ENCODE measurements around the gene CHPF2.

CHPF2 gene

GRCh38 chr7:151232091-151232916, at the start of gene CHPF2:
TSS of gene CHPF2 (plus strand) at chr7:151232483. CDS start at chr7:151234012, 1,529 bp downstream.
- peak within 1 kb of the TSS; percentile 97 for H3K4me3 ChIP-seq (ENCODE audit: control insufficient read depth, low read depth, low read length)
- DNase-seq (ENCODE audit: low read depth), result no peak
- TF ChIP-seq CTCF (IDR thresholded peaks at IDR 0.05; ENCODE audit: control insufficient read depth, insufficient read depth, low read depth, low read length, missing control alignments), result no peak

- no peak for DNase-seq (ENCODE audit: low read depth)
- H3K4me3 ChIP-seq (ENCODE audit: control insufficient read depth, low read depth, low read length), result no peak overlapping the region
- no peak for TF ChIP-seq CTCF (IDR thresholded peaks at IDR 0.05; ENCODE audit: control insufficient read depth, insufficient read depth, low read depth, low read length, missing control alignments)
These were observed 46.3 kb upstream of the CHPF2 start for GRCh38 chr7:151185762-151186639.

GRCh38 chr7:151186640-151187408, 45.5 kb upstream of the CHPF2 start, which contains the start of gene ASB10:
TSS of gene ASB10 (minus strand) at chr7:151187250. CDS start at chr7:151187130, 120 bp downstream.
- no peak within 1 kb of the TSS for H3K4me3 ChIP-seq (ENCODE audit: control insufficient read depth, low read depth, low read length)
- DNase-seq (ENCODE audit: low read depth), result no peak
- TF ChIP-seq CTCF (IDR thresholded peaks at IDR 0.05; ENCODE audit: control insufficient read depth, insufficient read depth, low read depth, low read length, missing control alignments), result no peak

GRCh38 chr7:151187409-151188251, 44.7 kb upstream of the CHPF2 start:
- TF ChIP-seq CTCF (IDR thresholded peaks at IDR 0.05; ENCODE audit: control insufficient read depth, insufficient read depth, low read depth, low read length, missing control alignments), result no peak
- DNase-seq (ENCODE audit: low read depth), result no peak
- H3K4me3 ChIP-seq (ENCODE audit: control insufficient read depth, low read depth, low read length), result no peak overlapping the region

GRCh38 chr7:151188252-151188542, 44.1 kb upstream of the CHPF2 start:
- no peak overlapping the region for H3K4me3 ChIP-seq (ENCODE audit: control insufficient read depth, low read depth, low read length)
- TF ChIP-seq CTCF (IDR thresholded peaks at IDR 0.05; ENCODE audit: control insufficient read depth, insufficient read depth, low read depth, low read length, missing control alignments), result no peak
- DNase-seq (ENCODE audit: low read depth), result no peak
